Activated CD4-positive, alpha-beta memory T cell treated with anti-CD3 and anti-CD28 coated beads for 36 hours (primary cell): ENCODE results near the gene FBN3. TPM values are rescaled to one million over a fixed set of nuclear protein-coding genes. Genes with fewer than 3 reads are reported as not detected.
A peak's percentile ranks its signal among the peaks of the same experiment; 100 is the strongest.
"Not testable (repeated sequence)": the region's sequence is repeated elsewhere in the genome, so short reads cannot be mapped to it uniquely, and the experiment has no call there.

Experiments
- CTCF ChIA-PET: fragments of 350-600 bp; sonication (Branson Sonifier 250); formaldehyde crosslinking; loops from one replicate; lab custom pipeline; 2021; ENCODE audit warnings: antibody characterized with exemption, inconsistent platforms; lab: Charles Lee
- POLR2A ChIA-PET: fragments of 350-600 bp; sonication (Branson Sonifier 250); formaldehyde crosslinking; loops from one replicate; lab custom pipeline; 2021; ENCODE audit warnings: antibody characterized with exemption; lab: Charles Lee
- DNase-seq: peaks from one replicate; pipeline ENCODE4 v3.0.0-alpha.2; 2020
- H3K27ac Mint-ChIP-seq: one replicate; pipeline ENCODE4 v1.8.0; 2021; ENCODE audit warnings: mixed read lengths
- H3K27me3 Mint-ChIP-seq: one replicate; pipeline ENCODE4 v1.8.0; 2021; ENCODE audit warnings: mixed read lengths
- H3K36me3 Mint-ChIP-seq: one replicate; pipeline ENCODE4 v1.8.0; 2021; ENCODE audit warnings: mixed read lengths
- H3K4me1 Mint-ChIP-seq: one replicate; pipeline ENCODE4 v1.8.0; 2021; ENCODE audit warnings: low read depth, mixed read lengths
- H3K4me3 Mint-ChIP-seq: one replicate; pipeline ENCODE4 v1.8.0; 2021; ENCODE audit warnings: mild to moderate bottlenecking, mixed read lengths
- H3K9me3 Mint-ChIP-seq: one replicate; pipeline ENCODE4 v1.8.0; 2021; ENCODE audit warnings: mixed read lengths
- intact Hi-C: fragments of 100-400 bp; cut with micrococcal nuclease; formaldehyde crosslinking; loops from one replicate; pipeline ENCODE4 v1.15.1; 2023
- total RNA-seq, 2 experiments: library from RNA; stranded (reverse); gene quantifications; one replicate each; pipeline ENCODE4 v1.2.3, GENCODE V29; 2021

FBN3 gene
- total RNA-seq, 2 experiments from 2014 or later: not detected

- no peaks in the 10 kb centered on the region for H3K4me1 Mint-ChIP-seq
- H3K27ac Mint-ChIP-seq: no peak overlapping the region
- ChIA-PET CTCF (no interaction called here), POLR2A (no interaction called here)
- intact Hi-C loops: no loop called here
- no peaks in the 10 kb centered on the region for H3K27me3 Mint-ChIP-seq
- H3K36me3 Mint-ChIP-seq: no peaks in the 10 kb centered on the region
- no peaks in the 10 kb centered on the region for H3K9me3 Mint-ChIP-seq
- no peak for DNase-seq
- H3K4me3 Mint-ChIP-seq: no peak overlapping the region
Measured at GRCh38 chr19:8034178-8034525, 115.2 kb downstream of the FBN3 start.

GRCh38 chr19:8033287-8034177 is 115.9 kb downstream of the FBN3 start:
- CTCF ChIA-PET, H3K27ac Mint-ChIP-seq, H3K9me3 Mint-ChIP-seq, H3K4me1 Mint-ChIP-seq, H3K27me3 Mint-ChIP-seq, POLR2A ChIA-PET, H3K36me3 Mint-ChIP-seq, H3K4me3 Mint-ChIP-seq, intact Hi-C loops, DNase-seq: not testable (repeated sequence)

GRCh38 chr19:8030960-8031359 is 118.4 kb downstream of the FBN3 start:
- ChIA-PET CTCF (no interaction called here), POLR2A (no interaction called here)
- no peaks in the 10 kb centered on the region for H3K36me3 Mint-ChIP-seq
- no peak overlapping the region for H3K27ac Mint-ChIP-seq
- no peaks in the 10 kb centered on the region for H3K4me1 Mint-ChIP-seq
- no peak for DNase-seq
- no peaks in the 10 kb centered on the region for H3K27me3 Mint-ChIP-seq
- no peak overlapping the region for H3K4me3 Mint-ChIP-seq
- H3K9me3 Mint-ChIP-seq: no peaks in the 10 kb centered on the region
- intact Hi-C loops: no loop called here

- Mint-ChIP-seq H3K36me3 (no peaks in the 10 kb centered on the region), H3K27ac (no peak overlapping the region), H3K4me3 (no peak overlapping the region), H3K9me3 (no peaks in the 10 kb centered on the region), H3K4me1 (no peaks in the 10 kb centered on the region), H3K27me3 (no peaks in the 10 kb centered on the region)
- intact Hi-C loops: no loop called here
- POLR2A ChIA-PET: no interaction called here
- no peak for DNase-seq
- CTCF ChIA-PET: no interaction called here
Measured at GRCh38 chr19:8028951-8029491, 120.4 kb downstream of the FBN3 start.

GRCh38 chr19:8025316-8025715 is 124.1 kb downstream of the FBN3 start:
- no peak overlapping the region for H3K27ac Mint-ChIP-seq
- ChIA-PET CTCF (no interaction called here), POLR2A (no interaction called here)
- H3K9me3 Mint-ChIP-seq: no peaks in the 10 kb centered on the region
- no peaks in the 10 kb centered on the region for H3K27me3 Mint-ChIP-seq
- H3K36me3 Mint-ChIP-seq: no peaks in the 10 kb centered on the region
- intact Hi-C loops: no loop called here
- DNase-seq: no peak
- H3K4me1 Mint-ChIP-seq: no peaks in the 10 kb centered on the region
- H3K4me3 Mint-ChIP-seq: no peak overlapping the region

- DNase-seq, POLR2A ChIA-PET, H3K36me3 Mint-ChIP-seq, H3K27ac Mint-ChIP-seq, H3K4me1 Mint-ChIP-seq, H3K9me3 Mint-ChIP-seq, H3K27me3 Mint-ChIP-seq, intact Hi-C loops, CTCF ChIA-PET, H3K4me3 Mint-ChIP-seq: not testable (repeated sequence)
Measured at GRCh38 chr19:8024256-8024655, 125.1 kb downstream of the FBN3 start.

GRCh38 chr19:8023371-8023770 is 126.0 kb downstream of the FBN3 start:
- Mint-ChIP-seq H3K27me3 (no peaks in the 10 kb centered on the region), H3K36me3 (no peaks in the 10 kb centered on the region), H3K4me1 (no peaks in the 10 kb centered on the region), H3K27ac (no peak overlapping the region), H3K4me3 (no peak overlapping the region), H3K9me3 (no peaks in the 10 kb centered on the region)
- intact Hi-C loops: no loop called here
- no peak for DNase-seq
- CTCF ChIA-PET: no interaction called here
- POLR2A ChIA-PET: no interaction called here

DNA sequence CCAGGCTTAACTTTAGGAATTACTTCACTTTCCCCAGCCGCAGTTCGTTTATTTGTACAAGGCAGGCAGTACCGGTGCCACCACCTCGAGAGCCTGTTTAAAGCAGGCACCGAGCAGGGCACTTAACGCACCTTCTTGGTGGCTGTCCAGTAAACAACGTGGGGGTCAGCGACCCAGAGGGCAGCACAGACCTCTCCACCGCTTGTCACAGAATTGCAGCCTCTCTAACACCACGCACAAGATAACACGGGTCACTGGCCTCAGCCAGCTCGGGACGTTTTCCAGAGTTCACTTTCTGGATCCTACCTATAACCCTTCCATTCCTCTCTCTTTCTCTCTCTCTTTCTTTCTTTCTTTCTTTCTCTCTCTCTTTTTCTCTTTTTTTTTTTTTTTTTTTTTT is 127.1 kb downstream of the FBN3 start:
- ChIA-PET CTCF (no interaction called here), POLR2A (no interaction called here)
- H3K4me3 Mint-ChIP-seq: no peak overlapping the region
- peaks cover 2% of the 10 kb centered on the region for H3K4me1 Mint-ChIP-seq
- no peaks in the 10 kb centered on the region for H3K9me3 Mint-ChIP-seq
- DNase-seq: no peak
- no peaks in the 10 kb centered on the region for H3K27me3 Mint-ChIP-seq
- no peak overlapping the region for H3K27ac Mint-ChIP-seq
- intact Hi-C loops: no loop called here
- no peaks in the 10 kb centered on the region for H3K36me3 Mint-ChIP-seq

GRCh38 chr19:8021374-8021773 is 128.0 kb downstream of the FBN3 start:
- intact Hi-C loops: no loop called here
- DNase-seq: no peak
- H3K36me3 Mint-ChIP-seq: no peaks in the 10 kb centered on the region
- POLR2A ChIA-PET: no interaction called here
- no peak overlapping the region for H3K27ac Mint-ChIP-seq
- H3K4me3 Mint-ChIP-seq: no peak overlapping the region
- H3K27me3 Mint-ChIP-seq: no peaks in the 10 kb centered on the region
- CTCF ChIA-PET: no interaction called here
- no peaks in the 10 kb centered on the region for H3K9me3 Mint-ChIP-seq
- H3K4me1 Mint-ChIP-seq: peaks cover 2% of the 10 kb centered on the region

DNA sequence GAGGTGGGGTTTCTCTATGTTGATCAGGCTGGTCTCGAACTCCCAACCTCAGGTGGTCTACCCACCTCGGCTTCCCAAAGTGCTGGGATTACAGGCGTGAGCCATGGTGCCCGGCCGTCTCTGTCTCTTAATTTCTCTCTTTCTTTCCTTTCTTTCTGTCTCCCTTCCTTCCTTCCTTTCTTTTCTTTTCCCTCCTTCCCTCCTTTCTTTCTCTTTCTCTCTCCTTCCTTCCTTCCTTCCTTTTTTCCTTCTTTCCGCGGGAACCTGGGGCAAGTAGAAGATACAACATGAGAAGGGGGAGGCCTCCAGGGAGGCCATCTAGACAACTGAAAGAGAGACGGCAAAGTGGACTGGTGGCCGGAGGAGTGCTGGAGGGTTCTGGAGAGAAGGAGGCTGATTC is 128.7 kb downstream of the FBN3 start:
- CTCF ChIA-PET: no interaction called here
- intact Hi-C loops: no loop called here

GRCh38 chr19:8017808-8018207 is 131.6 kb downstream of the FBN3 start:
- Mint-ChIP-seq H3K36me3 (no peaks in the 10 kb centered on the region), H3K4me1 (peaks cover 2% of the 10 kb centered on the region), H3K27me3 (no peaks in the 10 kb centered on the region), H3K9me3 (no peaks in the 10 kb centered on the region), H3K27ac (no peak overlapping the region), H3K4me3 (no peak overlapping the region)
- intact Hi-C loops: no loop called here
- peak; percentile 40 for DNase-seq
- ChIA-PET CTCF (interaction anchor here (1.3 kb wide), 1 partner anchor 15 kb away, joined by 3 read pairs; no protein-coding TSS in a partner anchor), POLR2A (no interaction called here)

More for the DNA sequence above, 128.7 kb downstream of the FBN3 start:
- Mint-ChIP-seq H3K4me3 (no peak overlapping the region), H3K9me3 (no peaks in the 10 kb centered on the region), H3K27ac (no peak overlapping the region), H3K4me1 (peaks cover 2% of the 10 kb centered on the region), H3K27me3 (no peaks in the 10 kb centered on the region), H3K36me3 (no peaks in the 10 kb centered on the region)
- POLR2A ChIA-PET: no interaction called here
- no peak for DNase-seq
